Stimulated activated CD8-positive, alpha-beta memory T cell treated with anti-CD3 and anti-CD28 coated beads, Interleukin-12 subunit alpha, Interleukin-12 subunit beta, amount 100 ng/mL, for 4 hours (primary cell): ENCODE results near the gene SPAG16.

Experiments
- DNase-seq: peaks from one replicate; pipeline ENCODE4 v3.0.0-alpha.2; 2020; ENCODE audit warnings: low read depth

The SPAG16 gene

DNA sequence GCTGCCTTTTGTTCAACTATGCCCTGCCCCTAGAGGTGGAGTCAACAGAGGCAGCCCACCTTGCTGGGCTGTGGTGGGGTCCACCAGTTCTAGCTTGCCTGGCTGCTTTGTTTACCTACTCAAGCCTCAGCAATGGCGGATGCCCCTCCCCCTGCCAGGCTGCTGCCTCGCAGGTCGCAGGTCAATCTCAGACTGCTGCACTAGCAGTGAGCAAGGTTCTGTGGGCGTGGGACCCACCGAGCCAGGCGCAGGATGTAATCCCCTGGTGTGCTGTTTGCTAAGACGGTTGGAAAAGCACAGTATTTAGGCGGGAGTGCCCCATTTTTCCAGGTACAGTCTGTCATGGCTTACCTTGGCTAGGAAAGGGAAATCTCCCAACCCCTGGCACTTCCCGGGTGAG, 993.6 kb downstream of the SPAG16 start:
- DNase-seq = no peak

DNA sequence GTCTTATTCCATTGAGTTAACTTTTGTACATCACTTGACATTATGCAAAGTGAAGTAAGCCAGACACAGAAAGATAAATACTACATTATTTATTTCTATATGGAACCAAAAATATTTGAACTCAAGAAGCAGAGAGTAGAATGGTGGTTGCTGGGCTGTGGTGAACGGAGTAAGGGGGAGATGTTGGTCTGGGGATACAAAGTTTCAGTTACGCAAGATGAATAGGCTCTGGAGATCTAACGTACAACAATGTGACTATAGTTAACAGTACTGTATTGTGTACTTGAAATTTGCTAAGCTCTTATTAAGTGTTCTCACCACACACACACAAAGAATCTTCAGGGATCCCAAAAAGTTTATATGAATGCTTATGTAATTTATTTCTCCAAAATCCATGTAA, 1001.7 kb downstream of the SPAG16 start:
- DNase-seq = no peak

DNA sequence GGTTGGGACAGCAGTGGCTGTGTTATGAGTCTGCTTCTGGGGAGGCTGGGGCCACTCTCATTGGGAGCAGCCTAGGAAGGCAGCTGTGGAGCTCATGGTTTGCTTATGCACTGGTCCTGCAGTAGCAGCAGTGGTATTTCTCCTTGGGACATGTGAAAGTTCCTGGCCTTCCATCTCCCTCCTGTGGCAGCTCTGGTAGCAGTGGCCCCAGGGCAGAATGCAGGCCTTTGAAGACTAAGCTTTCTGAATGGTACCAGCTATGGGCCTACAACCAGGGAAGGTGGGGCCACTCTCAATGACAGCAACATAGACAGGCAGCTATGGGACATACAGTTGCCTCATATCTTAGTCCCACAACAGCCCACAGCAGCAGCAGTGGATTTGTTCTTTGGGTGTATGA, 1009.3 kb downstream of the SPAG16 start:
- DNase-seq = no peak

DNA sequence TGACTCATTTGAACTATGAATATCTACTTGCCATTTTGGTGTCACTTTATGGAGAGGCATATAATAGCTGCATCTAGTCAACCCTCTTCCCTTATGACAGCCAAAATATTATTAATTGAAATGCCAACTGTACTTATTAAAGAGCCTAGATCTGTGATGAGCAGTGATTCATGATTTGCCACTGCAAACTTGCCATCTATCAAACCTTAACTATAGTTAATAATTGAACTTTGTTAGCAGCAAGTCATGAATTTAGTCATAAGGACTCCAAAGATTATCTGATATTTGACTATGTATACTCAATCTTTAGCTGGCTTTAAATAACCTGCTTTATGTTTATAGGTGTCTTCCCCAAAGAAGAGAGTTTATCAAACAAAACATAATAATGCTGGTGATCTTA, 1010.2 kb downstream of the SPAG16 start:
- no peak for DNase-seq

DNA sequence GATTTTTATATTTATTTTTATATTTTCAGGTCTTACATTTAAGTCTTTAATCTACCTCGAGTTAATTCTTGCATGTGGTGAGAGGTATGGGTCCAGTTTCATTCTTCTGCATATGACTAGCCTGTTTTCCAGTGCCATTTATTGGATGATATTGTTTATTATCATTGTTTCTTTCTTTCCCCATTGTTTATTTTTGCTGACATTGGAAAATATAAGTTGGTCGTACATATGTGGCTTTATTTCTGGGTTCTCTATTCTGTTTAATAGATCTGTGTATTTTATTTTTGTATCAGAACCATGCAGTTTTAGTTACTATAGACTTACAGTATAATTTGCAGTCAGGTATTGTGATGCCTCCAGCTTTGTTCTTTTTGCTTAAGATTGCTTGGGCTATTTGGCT, 1013.2 kb downstream of the SPAG16 start:
- no peak for DNase-seq

DNA sequence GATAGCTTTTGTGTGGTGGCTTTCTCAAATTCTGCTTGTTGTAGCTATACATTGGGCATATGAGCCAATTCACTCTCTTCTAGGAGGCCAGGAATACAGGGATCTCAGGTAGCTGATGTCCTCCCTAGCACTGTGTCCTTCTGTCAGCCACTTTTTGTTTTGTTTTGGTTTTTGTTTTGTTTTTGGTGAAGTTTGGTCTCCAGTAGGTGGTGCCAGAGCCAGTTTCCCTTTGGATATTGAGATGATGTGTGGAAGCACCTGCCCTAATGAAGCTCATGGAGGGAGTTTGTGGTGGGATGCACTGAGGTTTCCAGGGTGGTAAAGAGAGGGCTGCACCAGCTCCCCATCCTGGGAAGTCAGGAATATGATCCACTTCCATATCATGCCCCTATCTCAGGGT, 1026.1 kb downstream of the SPAG16 start:
- no peak for DNase-seq

DNA sequence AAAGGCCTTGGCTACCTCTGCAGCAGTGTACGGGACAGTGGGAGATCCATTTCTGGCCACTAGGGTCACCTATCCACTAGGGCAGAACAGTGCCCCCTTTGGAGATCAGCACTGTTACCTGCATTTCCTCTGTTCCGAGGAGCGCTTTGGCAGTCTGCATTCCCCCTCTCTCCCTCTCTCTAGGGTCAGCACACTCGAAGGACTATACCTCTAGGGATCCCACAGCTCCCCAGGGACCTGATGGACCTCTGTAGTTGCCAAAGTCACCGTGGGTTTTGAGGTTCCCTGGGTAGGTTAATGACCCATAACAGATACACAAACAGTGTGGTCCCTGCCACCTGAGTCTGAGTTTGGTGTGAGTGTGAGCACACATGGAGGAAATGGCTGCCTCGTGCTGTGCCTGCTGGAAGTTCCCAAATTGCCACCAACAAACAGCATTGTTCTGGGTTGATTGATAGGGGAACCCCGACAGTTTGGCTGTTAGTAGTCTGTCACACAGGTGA, 1026.8 kb downstream of the SPAG16 start:
- DNase-seq = no peak

DNA sequence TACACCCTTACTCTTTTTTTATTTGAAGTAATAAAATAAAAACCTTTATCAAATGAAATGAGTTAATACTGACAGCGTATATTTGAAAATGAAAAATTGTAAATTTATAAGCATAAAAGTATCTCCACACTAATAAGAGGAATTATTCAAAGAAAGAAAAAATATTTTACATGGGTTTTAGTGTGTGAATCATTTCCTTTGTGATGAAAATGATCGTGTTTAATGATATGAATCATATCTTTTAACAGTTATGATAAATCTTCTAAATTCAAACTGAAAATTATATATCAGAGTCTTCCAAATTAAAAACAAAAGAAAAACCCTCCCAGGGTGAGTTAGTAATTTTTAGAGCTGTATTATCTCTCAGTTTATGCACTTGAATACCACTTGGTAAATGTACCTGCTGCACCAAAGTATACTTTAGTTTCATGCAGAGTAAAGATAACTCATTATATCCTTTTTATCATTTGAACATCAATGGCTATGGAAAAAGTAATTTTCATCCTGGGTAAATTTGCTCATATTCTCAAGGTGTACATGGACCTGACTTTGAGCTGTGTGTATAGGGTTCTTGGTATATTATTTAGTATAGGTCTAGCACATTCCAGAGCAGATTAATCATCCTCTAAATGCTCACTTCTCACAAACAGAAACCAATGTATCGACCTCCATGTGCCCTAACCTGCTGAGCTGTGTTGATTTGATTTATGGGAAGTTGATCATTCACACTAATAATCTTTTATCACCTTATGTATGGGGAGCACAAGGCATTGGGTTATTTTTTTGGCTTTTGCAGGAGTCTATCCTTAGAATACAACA, 1027.9 kb downstream of the SPAG16 start:
- DNase-seq = no peak

DNA sequence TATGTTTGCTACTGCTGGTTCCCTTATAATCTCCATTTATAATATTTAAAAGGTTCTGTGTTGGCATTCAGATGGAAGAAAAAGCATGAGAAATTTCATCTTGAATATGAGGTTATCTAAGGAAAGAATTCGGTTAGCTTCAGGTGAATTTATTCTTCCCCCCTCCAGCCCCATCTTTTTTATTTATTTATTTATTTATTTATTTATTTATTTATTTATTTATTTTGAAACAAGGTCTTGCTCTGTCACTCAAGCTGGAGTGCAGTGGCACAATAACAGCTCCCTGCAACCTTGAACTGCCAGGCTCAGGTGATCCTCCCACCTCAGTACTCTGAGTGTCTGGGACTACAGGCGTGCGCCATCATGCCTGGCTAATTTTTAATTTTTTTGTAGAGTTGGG, 1031.1 kb downstream of the SPAG16 start:
- no peak for DNase-seq

DNA sequence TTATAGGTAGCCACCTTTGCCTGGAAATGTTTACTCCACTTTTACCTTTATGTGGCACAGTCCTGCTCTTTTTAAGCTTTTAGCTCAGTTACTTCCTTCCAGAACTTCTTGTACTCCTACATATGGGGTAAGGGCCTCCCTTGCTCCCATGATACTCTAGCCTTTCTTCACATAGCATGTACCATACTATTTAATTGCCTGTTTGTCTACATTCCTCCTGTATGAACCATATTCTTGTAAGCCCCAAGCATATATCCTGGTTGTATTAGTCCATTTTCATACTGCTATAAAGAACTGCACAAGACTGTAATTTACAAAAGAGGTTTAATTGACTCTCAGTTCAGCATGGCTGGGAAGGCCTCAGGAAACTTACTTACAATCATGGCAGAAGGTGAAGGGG, 1035.9 kb downstream of the SPAG16 start:
- DNase-seq = no peak

DNA sequence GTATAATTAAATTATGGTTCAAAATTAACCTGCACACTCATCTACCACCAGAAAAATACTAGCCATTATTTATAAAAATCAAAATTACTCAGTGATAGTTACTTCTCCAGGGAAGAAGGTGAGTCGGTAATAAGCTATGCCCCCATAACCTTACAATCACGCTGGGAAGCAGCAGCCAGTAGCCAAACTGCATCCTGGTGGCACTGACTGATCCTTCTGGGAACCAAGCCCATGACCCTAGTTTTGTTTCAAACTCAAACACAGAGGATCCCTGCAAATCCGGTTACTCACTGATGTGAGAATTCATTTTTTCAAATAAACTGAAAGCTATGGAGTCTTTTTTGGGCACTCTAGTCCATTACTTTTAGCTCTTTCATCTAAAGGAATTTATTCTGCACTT, 1038.4 kb downstream of the SPAG16 start:
- no peak for DNase-seq

DNA sequence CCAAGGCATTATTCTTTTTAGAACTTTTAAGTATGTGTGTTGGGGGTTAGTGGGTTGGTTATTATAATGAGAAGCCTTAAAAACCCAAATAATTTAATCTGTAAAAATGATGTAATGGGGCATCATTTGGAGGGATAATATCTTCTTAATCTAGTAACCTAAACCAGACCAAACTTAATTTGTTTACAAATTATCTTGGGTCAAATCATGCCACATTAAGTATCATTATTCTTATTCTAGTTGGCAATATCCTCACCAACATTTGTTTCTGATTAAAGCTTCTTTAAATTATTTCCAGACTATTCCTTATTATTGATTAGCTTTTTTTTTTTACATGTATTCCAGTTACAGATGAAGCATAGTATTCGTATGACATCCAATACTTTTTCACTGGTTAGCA, 1041.1 kb downstream of the SPAG16 start:
- DNase-seq = no peak

DNA sequence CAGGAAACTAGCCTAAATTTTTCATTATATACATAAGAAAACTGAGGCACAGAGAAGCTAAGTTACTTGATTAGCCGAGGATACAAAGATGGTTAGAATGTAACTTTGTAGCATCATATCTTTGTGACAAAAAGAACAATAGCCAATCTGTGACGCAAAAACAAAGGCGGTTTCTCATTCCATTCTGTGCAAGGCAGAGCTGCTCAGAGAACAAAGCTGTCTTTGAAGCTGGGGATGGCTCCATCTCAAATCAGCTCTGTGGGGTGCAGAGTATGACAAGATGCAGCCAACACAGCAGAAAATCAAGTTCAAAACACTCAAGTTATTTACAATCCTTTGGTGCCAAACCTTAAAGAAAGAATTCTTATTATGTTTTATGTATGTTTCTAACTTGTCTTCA, 1044.7 kb downstream of the SPAG16 start:
- DNase-seq = no peak

DNA sequence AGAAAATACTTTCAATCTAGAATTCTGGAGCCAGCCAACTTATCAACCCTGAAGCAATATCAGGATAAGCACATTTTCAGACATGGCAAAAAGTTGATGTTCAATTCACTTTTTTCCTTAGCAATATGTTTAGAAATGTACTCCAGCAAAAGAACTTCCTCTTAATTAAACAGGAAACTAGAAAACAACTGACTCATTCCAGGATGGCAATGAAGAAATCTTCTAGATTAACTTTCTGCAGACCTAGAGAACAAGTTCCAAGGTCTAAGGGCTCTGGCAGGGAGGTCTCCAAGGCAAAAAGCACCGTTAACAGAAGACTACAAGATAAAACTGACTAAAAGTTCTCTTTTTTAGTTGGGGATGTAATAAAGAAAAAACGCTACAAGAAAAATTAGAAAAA, 1057.4 kb downstream of the SPAG16 start:
- DNase-seq = no peak

DNA sequence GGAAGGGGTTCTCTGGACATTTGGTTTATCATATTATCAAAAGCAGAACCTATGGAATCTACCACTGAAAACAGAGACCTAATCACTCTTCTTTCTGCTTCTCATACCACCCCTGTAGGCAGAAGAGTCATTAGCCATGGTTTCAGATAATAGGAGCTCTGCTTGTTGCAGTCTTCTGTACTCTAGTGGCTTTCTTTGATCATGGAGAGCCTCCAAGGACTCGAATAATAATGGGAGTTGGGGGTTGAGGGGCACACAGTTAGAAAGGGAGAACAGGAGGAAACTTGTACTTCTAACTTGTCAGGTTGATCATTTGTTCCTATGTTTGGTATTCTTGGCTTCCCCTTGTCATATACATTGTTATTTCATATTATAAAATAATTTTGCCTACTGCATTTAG, 1074.2 kb downstream of the SPAG16 start:
- no peak for DNase-seq

DNA sequence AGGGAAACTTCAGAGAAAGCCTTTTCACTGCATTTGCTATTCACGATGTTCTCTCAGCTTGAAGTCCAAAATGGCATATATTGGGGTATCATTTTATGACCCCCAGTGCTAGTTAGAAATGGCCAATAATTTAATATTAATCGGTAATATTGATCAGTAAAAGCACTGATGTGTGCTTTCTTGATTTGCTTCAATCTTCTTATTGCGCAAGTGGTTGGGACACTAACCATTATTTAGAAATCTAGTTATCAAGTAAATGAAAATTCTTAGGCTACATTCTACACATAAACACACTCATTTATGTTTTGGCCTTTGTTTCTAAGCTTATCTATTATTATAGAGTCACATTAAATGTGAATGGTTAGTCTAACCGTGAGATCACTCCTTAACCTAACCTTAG, 1076.9 kb downstream of the SPAG16 start:
- no peak for DNase-seq

DNA sequence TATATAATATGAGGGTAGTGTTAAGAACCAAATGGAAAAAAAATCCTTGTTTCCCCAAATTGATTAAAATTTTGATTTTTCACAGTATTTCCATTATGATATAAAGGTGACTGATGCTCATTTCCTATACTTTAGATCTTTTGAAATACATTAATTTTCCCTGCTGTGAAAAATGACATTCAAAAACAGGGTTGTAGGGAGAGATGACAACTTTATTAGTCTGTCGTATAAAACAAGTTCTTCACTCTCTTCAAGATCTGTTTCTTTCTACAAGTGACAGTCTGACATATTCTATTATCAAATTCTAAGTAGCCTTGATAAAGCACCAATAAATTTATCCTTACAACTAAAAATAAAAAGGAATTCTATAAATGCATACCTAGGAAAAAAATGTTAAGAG, 1081.3 kb downstream of the SPAG16 start:
- no peak for DNase-seq

DNA sequence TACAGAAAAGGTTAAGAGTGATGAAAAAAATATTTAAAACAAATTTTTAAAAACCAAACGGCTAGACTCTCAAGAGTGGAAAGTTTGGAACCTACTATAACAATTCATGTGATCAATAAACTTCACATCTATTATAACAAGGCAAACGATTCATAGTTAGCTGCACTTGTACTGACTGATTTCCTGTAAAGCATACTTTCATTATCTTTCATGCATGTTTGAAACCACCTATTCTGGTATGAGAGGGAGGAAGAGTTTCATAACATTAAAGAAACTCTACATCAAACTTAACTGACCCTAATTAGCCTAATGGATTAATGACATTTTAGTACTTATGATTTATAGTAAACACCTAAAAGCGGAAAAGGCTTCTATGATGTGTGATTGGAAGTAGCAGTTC, 1082.9 kb downstream of the SPAG16 start:
- no peak for DNase-seq

DNA sequence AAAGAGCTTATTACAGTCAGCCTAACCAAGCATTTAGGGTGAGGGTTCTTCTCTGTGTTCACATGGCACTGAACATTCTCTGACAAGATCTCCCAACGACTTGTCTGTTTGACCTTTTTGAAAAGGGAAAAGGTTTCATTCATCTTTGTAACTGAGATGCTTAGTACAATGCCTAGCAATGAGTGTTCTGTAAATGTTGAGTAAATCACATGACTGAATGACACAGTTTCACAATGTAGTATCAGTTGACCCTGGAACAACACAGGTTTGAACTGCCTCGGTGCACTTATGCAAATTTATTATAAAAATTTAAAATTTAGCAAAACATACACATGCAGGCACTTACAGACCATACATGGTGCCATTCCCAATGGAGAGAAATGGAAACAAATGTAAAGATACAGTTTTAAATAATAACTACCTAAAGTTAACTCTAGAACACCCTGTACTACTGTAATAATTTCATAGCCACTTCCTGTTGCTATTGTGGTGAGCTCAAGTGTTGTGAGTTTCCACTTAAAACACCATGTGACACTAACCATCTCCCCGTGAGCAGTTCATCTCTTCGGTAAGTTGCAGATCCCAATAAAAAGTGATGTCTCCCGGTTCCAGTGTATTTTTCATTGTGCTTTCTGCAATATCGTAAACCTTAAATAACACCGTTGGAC, 1092.5 kb downstream of the SPAG16 start:
- no peak for DNase-seq

DNA sequence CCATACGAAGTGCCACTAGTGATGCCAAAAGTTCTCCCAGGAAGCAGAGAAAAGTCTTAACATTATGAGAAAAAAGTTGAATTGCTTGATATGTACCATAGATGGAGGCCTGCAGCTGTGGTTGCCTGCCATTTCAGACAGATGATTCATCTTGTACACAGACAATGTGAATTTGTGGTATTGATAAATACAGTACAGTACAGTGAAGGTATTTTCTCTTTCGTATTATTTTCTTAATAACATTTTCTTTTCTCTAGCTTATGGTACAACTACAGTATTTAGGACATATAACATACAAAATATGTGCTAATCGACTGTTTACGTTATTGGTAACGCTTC, 1093.0 kb downstream of the SPAG16 start:
- DNase-seq = no peak

DNA sequence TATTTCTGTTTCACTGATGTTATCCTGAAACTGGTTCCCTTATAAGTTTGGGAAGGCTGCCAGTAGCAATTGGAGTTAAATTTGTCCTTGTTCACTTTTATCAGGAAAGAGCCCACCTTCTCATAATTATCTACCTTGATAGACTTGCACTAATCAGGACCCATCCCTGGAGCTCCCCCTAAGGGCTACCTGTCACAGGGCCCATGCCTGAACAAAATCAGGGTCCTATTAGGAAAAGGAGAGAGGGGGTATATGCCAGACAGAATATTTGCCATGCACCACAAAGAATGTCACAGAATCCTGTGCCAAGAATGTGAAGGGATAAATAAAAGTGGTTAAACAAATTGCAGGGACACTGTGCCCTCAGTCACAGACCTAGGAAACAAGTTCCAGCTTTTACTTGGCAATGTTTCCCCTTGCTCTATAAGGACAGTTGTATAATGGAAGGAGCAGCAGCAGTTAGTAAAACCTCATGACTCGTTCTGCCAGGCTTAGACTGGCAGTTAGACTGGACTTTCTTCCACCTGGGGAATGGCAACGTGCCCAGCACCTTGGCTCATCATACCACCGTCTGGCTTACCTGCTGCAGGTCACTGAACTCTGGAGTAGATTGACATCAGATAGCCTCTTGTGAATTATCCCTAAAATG, 1094.3 kb downstream of the SPAG16 start:
- DNase-seq = no peak

DNA sequence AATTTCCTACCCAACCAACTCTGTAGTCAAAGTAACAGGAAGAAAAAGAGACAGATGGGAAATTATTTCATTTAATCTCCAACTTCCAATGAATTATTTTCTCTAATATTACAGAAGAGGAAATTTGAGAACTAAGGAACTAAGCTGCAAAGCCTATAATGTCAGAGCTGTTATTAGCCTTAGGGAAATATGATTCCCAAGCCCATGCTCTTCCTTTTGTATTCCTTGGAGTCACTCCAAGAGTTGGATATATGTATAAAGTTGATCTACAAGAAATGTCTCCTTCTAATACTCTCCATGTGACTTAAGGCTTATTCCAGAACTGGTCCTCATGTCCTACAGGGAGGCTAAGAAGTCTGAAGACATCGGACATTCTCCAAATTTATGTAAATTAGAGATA, 1095.0 kb downstream of the SPAG16 start:
- DNase-seq = no peak

DNA sequence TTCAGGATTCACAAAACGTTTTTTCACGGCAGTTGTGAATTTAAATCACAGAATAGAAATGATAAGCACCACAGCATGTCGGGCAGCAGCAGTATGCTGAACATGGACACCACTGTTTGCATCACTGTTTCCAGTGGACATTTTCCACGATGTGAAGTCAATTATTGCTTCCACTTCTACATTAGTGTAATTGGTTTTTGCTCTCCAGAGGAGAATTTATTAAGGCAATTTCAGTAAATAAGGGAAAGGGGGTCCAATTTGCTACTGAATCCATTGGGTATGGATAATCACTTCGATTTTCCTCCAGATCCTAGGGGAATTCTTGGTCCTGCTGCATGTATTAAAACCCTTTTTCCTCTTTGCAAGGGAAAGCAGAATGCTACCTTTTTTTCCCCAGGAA, 1096.4 kb downstream of the SPAG16 start:
- no peak for DNase-seq
